ENCODE data around the gene MIEN1.
"Not testable (repeated sequence)": the region's sequence is repeated elsewhere in the genome, so short reads cannot be mapped to it uniquely, and the experiment has no call there.

Gene MIEN1

GRCh38 chr17:39730095-39730921 lies at the start of gene MIEN1:
Gene MIEN1 (minus strand): TSS chr17:39730532. CDS start chr17:39730495, 37 bp downstream.
- DNase-seq = peak; percentile 64

DNA sequence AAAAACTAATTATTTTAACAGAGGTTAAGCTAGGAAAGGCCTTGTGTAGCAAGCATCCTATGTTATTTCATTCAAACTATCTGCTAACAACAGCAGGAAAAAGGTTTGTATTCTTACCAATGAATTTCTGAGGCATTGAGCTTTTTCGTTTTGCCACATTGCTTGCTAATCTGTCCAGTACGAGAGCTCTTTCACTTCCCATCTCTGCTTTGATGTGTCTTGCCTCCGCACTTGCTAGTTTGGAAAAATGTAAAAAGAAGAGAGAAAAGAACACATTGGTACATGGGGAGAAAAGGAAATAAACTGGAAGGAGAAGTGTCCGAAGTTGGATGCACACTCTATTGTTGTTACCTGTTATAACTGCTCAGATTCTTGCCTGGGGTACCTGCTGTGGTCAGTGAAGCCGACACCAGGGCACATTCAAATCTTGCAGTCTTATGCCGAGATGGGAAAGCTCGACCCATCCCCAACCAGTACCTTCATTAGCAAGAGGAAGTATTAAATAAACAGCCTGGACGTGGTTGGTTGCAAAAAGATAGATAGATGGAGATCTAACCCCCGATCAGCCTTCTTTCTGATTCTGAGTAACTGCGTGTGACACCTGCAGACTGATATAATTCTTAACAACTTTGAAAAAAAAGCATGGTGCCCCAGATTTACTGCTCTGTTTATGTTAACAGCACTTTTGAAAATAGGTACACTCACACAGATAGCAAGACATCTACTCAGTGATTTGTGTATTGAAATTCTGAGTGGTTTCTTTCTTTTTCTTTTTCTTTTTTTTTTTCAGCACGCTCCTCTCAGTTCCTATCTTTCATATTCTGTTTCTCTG lies 47.4 kb upstream of the MIEN1 start:
- no peak for DNase-seq

DNA sequence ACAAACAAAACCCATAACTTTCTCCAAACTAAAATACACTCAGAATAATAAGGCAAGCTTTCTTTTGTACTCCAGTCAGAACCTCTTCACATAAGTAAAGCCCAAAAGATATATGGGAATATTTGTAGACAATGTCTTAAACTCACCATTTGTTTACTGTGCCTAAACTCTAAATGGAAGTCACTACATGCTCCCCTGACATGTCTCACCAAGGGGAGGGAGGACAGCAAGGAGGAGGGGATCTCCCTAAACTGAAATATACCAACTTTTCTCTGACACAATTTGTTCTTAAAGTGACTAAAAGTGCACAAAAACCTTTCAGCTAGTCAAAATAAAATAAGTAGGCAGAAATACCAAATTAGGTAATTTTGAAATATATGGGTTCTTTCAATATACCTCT lies 45.9 kb upstream of the MIEN1 start:
- DNase-seq = no peak

- DNase-seq = no peak
Measured at GRCh38 chr17:39775031-39775430, 44.7 kb upstream of the MIEN1 start.

- DNase-seq = no peak
Measured at GRCh38 chr17:39774047-39774446, 43.7 kb upstream of the MIEN1 start.

DNA sequence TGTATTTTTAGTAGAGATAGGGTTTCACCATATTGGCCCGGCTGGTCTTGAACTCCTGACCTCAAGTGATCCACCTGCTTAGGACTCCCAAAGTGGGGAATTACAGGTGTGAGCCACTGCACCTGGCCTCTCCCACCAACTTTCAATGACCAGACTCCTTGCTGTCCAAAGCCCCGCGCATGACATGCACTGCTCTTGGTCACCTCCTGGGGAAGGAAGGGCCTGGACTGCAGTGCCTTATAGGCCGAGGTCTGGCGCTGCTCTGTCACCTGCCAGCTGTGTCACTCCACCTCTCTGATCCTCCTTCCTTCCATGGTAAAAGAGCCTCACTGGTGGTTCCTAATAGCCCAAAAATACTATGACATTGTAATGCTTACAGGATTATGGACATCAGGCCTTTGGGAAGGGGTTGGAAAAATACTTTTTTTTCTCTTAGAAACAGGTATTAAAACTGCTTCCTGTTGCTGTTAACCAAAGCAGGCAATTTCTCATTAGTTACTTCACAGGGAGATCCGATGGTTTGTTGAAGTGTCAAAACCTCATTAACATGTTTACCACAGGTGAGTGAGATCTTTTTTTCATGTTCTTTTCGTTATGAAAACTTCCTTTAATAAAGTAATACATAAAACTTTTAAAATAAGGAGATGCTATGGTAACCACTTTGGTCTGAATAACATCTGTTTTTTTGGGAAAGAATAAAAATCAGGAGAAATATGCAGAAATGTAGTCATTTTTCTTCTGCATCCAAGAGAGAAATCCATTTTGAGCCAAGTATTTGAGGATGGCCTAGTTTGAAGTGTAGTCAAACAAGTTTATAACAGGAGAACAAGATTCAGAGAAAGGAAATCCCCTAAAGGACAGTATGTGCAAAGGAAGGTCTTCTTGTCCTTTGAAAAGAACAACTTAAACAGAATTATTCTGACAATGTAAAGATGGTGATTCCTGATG lies 42.9 kb upstream of the MIEN1 start:
- no peak for DNase-seq

DNA sequence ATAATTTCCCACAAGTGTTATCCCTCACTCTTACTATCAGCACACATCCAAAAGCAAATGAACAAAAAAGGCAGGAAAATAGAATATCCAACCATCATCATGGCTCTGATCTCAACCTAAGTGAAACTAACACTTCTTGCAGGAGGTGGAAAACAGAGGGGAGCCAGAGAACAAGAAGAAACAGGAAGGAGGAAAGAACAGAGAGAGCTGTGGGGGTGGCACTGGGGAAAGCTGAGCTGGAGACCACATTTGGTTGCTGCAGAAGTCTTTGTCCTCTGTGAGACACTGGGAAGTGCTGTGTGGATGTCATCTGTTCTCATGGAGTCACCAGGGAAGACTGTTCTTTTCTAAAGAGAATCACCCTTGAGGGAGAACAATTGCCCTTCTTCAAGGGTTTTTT lies 42.1 kb upstream of the MIEN1 start:
- DNase-seq = no peak

- DNase-seq = peak; percentile 86
Measured at GRCh38 chr17:39769974-39770587, 39.7 kb upstream of the MIEN1 start.

GRCh38 chr17:39767147-39767546 lies 36.8 kb upstream of the MIEN1 start:
- no peak for DNase-seq

GRCh38 chr17:39765766-39766165 lies 35.4 kb upstream of the MIEN1 start:
- DNase-seq = no peak

DNA sequence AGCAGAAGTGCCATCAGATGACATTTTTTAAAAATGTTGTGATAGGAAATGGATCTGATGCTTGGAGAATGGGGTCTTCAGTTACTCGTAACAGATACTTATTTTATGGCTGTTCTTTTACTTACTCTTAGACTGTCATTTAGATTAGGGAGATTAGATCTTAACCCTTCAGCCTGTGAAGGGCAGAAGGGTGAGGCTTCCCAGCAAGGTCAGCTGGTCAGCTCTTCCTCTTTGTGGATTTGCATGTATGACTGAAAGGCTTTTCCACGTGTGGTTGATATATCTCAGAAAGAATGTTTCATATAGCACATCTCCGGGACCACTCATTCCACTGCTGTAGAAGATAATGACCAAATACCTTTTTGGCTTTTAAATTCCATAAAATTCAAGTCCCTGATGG lies 34.8 kb upstream of the MIEN1 start:
- no peak for DNase-seq

GRCh38 chr17:39764171-39764570 lies 33.8 kb upstream of the MIEN1 start:
- not testable (repeated sequence) for DNase-seq

DNA sequence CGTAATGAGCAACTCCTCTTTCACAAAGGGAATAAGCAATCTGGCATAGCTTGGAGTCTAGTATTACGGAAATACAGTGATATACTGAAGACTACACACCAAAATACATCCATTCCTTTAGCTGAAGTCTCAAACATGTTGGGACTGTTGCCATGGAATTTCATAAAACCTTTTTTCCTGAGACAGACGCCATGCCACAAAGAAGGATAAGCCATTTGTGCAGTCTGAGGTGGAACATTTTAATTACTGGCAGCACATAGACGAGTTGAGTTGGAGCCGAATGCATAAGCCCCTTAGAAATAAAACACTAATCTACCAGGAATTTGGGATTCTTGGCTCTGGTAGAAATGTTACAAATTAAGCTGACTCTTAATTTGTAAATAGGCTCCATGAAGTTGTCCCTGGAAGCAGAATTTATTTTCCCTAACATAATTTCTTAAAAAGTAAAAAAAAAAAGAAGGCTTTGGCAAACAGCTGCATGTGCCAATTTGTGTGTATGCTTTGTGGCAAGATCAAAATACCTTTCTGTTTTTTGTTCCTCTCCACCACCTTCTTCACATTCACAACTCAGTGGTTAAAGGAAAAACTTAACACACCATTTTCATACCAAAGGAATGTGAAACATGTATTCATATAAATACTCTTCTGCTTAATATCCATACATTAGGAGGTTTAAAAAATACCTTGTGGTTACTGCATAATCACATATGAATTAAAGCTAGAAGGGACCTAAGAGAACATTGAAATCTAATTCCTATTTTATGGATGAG lies 32.9 kb upstream of the MIEN1 start:
- no peak for DNase-seq

DNA sequence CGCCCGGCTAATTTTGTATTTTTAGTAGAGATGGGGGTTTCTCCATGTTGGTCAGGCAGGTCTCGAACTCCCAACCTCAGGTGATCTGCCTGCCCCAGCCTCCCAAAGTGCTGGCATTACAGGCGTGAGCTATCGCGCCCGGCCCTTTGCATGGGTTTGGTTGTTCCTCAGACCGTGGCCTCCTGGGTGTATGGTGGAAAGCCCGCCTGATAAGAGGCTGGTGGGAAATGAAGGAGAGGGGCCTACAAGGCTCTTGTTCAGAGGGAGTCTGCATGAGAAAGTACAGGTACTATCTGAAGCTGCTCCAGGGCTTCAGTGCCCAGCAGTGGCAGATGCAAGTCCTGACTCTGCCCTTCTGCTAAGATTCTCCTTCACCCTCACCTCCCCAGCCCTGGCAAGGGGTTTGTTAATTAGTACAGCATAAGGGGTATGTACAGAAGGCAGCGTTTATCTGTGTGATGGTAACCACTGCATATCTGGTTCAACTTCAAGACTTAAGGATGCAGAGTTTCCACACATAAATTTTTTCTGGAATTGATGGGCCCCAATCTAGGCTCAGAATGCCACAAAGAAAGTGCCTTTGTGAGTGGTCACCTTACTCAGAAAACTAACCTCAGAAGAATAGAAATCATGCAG lies 31.6 kb upstream of the MIEN1 start:
- no peak for DNase-seq

DNA sequence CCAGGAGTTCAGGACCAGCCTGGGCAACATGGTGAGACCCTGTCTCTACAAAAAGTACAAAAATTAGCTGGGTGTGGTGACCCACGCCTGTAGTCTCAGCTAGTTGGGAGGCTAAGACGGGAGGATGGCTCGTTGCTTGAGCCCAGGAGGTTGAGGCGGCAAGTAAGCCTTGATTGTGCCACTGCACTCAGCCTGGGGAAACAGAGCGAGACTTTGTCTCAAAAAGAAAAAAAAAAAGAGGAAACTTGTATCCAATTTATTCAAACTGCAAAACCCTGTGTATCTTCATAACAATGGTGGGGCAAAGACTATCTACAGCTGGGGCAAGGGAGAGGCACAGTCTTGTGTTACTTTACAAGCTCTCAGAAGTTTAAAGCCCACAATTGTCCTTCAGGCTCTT lies 28.9 kb upstream of the MIEN1 start:
- DNase-seq = no peak

DNA sequence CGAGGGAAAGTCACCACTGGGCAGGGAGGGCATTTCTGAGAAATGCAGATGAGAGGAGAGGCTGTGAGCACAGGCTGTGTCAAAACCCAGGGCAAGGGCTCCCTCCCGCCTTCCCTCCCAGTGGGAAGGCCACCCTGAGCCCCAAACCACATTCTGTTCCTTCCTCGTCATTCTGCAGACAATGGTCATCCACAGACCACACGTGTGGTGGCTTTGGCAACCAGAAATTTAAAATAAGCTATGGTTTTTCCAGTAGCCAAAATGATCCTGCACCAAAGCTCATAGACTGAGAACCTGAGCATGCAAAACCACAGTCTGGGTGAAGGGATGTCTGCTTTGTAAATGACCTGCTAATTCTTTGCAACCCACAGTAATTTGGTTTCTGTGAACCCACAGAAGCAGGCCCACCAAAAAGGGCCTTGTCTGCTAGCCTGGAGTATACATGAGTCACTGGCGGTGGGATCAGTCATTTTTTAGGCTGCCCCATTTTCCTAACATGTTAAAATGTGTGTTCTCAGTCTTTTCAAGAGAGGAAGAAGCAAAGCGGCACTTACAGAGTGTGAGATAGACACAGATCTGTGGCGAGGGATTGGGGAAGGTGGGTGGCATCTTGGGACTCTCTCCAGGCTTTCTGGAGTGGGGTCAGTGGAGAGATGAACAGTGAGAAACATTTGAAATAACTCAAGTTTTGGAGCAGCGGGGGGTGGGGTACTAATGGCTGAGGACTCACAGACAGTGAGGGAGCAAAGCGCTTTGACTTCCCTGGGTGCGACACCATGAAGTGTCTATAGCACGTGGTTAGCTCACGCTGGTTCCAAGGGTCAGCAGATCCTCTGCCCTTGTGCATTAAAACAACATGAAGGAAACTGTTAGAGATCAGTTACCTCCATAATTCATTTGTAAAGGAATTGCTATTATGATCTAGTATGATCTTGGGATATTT lies 27.9 kb upstream of the MIEN1 start:
- no peak for DNase-seq

GRCh38 chr17:39757176-39757662 lies 26.9 kb upstream of the MIEN1 start:
- DNase-seq = no peak

DNA sequence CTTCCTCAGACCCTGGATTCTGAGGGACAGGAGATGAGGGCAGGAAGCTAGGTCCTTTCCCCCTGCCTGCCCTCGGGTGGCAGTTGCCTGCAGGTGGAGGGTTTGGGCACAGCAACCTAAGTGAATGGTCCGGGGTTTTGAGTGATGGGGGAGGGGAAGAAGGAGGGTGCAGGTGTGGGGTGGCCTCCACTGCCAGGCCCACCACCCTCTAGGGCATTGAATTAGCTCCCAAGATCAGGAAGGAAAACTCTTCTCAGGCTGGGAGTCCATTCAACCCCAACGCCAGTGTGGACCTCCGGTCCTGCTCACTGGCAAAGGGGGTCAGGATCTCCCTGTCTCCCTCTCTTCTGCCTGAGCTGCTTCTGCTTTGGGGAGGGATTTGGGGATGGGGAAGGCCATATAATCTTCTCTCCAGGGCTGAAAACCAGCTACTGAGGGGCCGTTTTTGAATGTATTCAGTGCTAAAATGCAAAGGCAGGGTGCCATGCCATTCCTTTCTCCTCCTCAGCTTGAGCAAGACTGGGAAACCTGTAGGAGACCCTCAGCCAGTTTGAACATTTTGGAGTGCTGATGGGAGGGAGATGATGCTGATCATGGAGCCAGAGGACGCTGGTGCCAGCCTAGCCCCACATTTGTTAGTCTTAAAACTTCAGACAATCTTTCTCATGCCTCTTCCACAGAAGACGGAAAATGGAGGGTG lies 26.2 kb upstream of the MIEN1 start:
- DNase-seq = no peak
